Left colon (tissue), 2 donors: ENCODE measurements around the gene TMEM150C. TPM values are rescaled to one million over a fixed set of nuclear protein-coding genes. Genes with fewer than 3 reads are reported as not detected.

Experiments used
- ATAC-seq: fragments of 200-7000 bp; cut with Tn5 transposase; one replicate; pipeline ENCODE4 v1.9.1; 2020; ENCODE audit warnings: mild to moderate bottlenecking, moderate library complexity
- DNase-seq, 2 donors: peaks; one replicate each; pipeline ENCODE4 v3.0.0-alpha.2; 2020
- intact Hi-C, 2 donors: fragments of 100-400 bp; cut with DNase I in 1 of 2; cut with micrococcal nuclease in 1 of 2; formaldehyde crosslinking; loops; one replicate each; pipeline versions ENCODE4 v1.11.2 to v1.14.0; 2022; cut with DNase I, micrococcal nuclease
- total RNA-seq, 2 donors: library from RNA; stranded (reverse); fragmentation: NEBNext Ultra II Directional; extraction: Animal tissue kit (Norgen Biotek cat#: 25700); gene quantifications; one replicate each; pipeline ENCODE4 v1.2.1, GENCODE V29; 2021
- donor health status: DM: no; HTN: no; CAD: no.
- donor health status: DM: yes; HTN: yes; CAD: no.

TMEM150C gene
- total RNA-seq, 2 donors from 2014 or later, result 1.8 to 3.7 TPM

DNA sequence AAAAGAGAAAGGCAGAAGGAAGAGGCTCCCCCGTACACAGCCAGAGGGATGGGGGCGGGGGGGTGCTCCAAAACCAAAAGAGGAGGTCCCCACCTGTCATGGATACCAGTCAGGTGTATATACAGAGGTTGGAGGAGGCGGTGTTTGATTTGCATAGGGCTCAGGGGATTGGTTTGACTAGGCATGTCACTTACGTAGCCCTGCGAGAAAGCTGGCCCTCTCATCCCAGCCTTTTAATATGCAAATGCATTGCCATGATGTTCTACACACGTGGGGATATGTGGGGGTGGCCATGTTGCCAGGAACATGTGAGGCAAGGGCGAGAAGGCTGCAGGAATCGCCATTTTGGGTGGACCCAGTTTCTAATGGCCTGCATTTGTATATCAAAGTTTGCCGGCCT is 38.6 kb downstream of the TMEM150C start:
- DNase-seq (no peak), ATAC-seq (no peak)
- intact Hi-C loops, result no loop called here

DNA sequence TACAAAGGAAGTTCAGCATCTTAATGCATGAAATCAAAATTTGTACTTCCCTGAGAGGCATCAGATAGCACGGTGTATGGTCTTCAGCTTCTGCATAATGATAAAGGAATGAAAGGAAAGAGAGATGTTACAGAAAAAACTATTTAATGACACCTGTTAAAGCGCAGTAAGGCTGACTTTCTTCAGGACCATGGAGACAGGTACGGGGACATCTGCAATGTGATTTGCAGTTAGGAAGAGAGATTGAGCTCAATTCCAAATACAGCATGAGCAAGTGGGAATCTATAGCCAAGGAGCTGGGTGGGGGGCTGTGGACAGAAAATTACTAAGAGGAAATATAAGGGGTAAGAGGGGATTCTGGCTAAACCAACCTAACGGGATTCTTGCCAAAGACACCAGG is 39.3 kb downstream of the TMEM150C start:
- intact Hi-C loops, result no loop called here
- no peak for ATAC-seq
- DNase-seq, result no peak

DNA sequence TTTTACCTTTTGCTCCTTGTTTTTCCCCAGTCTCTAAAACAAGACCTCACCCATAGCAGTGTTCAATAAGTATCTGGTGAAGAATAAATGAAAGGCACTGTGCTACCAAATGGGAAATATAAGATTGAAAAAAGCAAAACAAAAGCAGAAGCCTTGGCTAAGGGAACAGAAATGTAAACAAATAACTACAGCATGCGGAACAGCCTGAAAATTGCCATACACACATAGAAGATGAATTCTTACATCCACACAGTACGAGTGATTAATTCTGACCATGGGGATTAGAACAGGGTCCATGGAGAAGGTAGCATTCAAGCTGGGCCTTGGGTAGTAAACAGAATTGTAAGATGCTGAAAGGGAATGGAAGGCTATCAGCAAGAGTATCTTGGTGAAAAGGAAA is 40.5 kb downstream of the TMEM150C start:
- no peak for DNase-seq
- intact Hi-C loops, result no loop called here
- no peak for ATAC-seq

DNA sequence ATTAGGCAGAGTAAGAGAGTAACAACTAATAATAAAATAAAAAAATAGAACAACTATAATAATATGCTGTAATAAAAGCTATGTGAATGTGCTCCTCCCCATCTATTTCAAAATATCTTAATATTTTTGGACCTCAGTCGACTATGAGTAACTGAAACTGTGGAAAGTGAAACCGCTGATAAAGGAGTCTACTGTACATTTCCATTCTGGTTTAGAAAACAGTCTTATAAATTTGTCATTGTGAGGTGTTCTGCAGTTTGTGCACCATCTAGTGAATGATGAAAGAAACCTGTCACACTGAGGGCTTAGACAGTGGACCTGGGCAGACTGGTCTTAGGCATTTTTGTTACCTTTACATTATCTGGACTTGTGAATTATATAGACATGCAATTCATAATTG is 42.0 kb downstream of the TMEM150C start:
- ATAC-seq, result no peak
- no peak for DNase-seq
- intact Hi-C loops, result no loop called here

DNA sequence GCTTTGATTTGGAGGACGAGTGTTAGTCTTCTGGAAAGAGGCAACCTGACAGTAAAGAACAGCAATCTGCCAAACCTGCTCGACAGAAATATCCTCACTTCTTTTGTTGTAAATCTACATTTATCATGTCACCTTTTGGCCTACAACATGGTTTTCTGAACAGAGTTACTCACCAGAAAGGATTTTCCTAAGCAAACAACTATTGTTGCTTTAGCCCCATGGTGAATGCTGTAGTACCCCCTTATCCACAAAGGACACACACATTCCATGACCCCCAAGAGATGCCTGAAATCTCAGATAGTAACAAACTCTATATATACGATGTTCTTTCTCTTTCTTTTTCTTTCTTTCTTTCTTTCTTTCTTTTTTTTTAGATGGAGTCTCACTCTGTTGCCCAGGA is 42.7 kb downstream of the TMEM150C start:
- intact Hi-C loops, result no loop called here
- no peak for DNase-seq
- ATAC-seq, result no peak

DNA sequence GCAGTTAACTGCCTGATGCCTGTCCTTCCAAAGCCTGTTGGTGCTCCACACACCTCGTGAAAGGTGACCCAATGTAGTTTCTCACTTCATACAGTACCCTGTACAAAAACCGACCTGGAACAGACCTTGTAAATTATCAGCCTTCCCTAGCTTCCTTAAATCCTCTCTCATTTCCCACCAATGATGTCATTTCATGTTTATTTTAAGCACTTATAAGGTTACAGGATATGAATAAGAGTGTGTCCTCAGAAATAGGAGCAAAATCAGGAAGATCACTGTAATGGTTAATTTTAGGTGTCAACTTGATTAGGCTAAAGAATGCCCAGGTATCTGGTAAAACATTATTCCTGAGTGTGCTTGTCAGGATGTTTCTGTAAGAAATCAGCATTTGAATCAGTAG is 44.7 kb downstream of the TMEM150C start:
- no peak for DNase-seq
- intact Hi-C loops, result no loop called here
- ATAC-seq, result no peak

DNA sequence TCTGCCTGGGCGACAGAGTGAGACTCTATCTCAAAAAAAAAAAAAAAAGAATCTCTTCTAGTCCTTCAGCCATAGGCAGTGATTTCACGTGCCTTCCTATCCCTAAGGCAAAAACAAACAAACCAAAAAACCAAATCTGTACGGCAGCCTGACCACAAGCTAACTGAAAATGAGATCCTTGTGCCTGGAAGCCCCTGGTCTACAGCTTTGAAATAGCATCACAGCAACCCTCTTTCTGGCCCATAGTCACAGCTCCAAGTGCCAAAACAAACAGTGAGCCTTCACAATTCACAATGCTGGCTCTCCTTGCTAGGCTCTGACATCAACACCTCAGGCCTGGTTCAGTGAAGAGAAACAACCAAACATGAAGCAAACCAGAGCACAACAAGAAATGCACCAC is 46.1 kb downstream of the TMEM150C start:
- intact Hi-C loops, result no loop called here
- no peak for DNase-seq
- ATAC-seq, result no peak

DNA sequence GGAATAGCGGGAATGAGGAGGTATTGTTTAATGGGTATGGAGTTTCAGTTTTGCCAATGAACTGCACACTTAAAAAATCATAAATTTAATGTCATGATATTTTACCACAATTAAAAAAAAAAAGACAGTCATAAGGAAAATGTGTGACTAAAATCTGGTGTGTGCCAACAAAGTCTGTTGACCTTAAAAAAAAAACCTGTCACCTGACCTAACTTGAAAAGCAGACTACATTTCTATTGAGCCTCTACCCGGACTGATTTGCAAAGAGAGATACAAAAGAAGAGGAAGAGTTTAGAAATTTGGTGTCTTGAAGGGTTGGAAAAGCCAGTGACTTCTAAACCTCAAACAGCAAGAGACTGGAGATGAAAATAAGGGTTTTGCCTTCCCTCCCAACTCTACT is 48.4 kb downstream of the TMEM150C start:
- intact Hi-C loops, result no loop called here
- ATAC-seq, result no peak
- DNase-seq, result no peak

DNA sequence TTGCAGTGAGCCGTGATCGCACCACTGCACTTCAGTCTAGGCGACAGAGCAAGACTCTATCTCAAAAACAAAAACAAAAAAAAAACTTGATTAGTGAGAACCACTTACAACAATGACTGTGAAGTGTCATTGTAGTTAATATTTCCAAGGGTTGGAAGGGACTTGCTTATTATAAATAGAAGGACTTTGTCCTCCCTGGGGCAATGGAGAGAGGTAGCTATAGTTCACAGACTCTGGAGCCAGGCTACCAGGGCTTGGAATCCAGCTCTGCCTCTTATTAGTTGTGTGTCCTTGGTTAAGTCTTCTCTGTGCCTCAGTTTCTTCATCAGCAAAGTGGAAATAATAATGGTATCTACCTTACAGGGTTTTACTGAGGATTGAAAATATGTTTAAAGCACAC is 51.6 kb downstream of the TMEM150C start:
- ATAC-seq (no peak), DNase-seq (no peak)
- intact Hi-C loops, result no loop called here

DNA sequence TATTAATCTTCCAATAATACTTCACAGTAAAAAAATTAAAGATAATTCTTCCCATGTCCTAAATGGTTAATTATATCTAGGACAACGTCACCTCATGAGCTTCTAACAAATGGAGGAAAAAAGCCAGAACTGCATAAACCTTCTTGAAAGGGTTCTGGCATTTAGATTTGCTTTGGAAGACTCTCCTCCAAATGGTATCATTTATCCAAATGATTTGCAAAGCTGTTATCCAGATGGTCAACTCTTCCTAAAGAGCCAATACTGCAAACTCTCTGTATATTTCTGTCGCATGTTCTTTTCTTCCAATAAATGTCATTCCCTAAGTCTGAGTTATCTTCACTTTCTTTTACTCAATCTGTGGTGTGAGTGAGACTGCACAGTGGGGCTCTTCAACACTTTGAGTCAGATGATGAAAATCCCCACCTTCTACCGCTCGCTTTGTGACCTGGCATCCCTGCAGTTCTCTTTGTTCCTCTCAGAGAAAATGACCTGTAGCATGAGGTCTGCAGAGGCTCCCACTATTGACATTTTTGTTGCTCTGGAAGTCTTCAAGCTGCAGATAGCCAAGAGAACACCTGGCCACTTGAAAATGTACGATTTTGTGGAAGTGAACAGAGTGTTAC is 52.9 kb downstream of the TMEM150C start:
- ATAC-seq (no peak), DNase-seq (no peak)
- intact Hi-C loops, result no loop called here

DNA sequence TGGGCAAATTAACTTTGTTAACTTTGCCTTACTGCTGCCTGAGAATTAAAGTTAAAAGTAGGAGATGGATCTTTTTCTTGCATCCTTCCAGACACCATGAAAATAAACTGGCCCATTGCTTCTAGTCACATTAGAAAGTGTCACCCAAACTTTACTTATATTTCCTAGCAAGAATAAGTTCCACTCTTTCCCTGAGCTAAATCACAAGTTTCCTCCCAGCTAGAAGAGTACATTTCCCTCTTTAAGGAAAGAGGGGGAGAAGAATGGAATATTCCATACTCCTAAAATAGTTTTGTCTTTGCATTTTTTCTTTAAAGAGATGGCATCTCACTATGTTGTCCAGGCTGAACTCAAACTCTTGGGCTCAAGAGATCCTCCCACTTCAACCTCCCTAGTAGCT is 53.8 kb downstream of the TMEM150C start:
- intact Hi-C loops, result no loop called here
- no peak for ATAC-seq
- DNase-seq, result no peak

DNA sequence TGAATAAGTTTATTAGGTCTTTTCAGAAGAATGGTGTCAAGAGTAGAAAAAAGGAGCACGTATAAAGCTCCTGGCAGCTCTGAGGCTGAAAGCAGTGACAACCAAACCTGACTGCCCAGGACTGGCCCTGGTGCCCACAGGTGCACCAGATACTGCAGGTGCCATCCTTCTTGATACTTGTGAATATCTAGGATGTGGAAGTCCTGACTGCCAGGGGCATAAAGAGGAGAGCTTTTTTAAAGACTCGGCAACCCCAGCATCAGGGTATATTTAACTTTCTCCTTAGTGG is 60.7 kb downstream of the TMEM150C start:
- intact Hi-C loops, result no loop called here
- DNase-seq (no peak), ATAC-seq (no peak)

DNA sequence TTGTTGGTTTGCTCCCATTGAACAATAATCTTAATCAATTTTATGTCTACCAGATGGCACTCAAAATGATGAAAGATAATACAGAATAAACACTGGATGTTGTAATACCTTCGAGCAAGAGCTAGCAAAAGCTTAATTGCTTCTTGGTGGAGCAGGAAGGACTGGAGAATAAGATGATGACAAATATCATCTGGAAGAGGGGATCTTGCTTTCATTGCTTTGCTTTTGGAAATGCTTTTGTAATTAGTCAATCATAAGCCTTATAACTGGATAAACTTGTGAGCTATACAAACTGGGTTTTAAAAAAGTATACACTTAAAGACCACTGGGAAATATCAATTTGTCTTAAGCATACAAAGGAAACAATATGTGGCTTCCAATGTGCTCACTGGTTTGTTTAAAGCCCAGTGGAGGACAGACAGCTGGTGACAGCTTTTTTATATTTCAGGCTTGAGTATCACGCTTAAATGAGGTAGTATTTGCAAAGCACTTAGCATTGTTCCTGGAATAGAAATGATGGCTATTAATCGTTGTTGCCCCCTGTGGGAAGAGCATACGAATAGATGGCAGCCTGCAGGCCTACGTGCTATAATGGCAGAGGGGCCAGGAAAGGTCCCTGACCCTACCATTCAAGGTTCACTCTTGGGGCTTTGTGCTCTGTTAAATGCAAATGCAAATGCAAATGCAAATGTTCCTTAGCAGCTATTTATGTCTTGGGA is 61.2 kb downstream of the TMEM150C start:
- DNase-seq (no peak), ATAC-seq (no peak)
- intact Hi-C loops, result no loop called here

DNA sequence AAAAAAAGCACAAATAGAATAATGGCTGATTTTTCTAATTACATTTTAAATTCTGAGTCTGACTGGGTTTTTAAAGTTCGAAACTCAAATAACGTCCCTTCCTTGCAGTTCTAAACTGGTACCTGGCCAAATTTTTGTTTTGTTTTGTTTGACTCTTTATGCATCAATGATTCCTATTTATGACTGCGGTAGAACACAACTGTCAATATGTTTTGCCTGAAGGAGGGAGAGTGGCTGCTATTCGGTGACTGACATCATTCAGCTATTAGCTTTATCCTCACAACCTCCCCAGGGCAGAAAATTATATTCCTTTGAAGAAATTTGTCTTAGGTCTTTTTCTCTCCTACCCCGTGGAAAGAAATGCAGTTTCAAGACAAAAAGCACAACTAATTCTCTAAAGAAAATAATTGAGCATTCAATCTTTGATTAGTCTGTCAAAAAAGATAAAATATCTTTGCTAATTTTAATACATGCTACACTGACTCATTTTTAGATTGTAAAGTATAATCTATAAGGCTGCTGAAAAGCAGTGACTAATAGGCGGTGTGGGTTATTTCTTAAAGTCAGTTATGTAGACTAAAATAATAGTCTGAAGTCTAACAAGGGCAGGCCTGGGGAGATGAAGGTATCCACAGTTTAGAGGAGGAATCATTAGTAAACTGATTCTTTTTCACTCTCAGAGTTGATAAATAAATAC is 61.9 kb downstream of the TMEM150C start:
- DNase-seq (no peak), ATAC-seq (no peak)
- intact Hi-C loops, result no loop called here

DNA sequence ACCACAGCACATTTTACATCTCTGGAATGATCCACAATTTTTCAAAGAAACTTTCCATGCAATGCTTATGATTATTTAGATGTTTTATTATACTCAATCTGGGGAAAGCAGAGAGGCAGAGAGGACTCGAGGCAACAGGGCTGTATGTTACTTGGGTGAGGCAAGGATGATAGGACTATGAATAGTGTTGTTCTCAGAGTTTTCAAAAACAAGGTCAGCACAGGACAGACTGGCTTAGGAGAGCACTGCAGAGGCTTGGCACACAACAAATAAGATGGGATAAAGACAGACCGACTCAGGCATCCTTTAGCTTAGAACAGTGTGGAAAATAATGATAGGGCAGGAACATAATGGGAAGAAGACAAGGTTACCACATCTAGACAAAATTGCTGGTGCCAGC is 65.4 kb downstream of the TMEM150C start:
- ATAC-seq (no peak), DNase-seq (no peak)
- intact Hi-C loops, result no loop called here

DNA sequence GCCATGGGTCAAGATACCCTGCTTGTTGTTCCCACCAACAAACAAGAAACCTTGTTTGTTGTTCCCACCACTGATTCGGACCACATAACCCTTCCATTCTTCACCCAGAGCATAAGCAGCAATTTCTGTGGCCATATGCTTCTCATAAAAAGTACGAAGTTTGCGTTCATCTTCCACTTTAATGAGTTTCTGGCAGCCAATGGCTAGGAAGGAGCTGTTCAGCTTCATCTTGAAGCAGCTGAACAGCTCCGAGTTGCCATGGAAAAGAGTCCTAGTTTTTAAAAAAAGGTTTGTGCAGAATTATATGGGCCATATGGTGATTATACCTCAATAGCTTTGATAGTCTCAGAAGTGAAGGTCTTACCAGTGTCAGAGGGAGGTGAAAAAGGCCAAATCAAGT is 66.1 kb downstream of the TMEM150C start:
- no peak for ATAC-seq

DNA sequence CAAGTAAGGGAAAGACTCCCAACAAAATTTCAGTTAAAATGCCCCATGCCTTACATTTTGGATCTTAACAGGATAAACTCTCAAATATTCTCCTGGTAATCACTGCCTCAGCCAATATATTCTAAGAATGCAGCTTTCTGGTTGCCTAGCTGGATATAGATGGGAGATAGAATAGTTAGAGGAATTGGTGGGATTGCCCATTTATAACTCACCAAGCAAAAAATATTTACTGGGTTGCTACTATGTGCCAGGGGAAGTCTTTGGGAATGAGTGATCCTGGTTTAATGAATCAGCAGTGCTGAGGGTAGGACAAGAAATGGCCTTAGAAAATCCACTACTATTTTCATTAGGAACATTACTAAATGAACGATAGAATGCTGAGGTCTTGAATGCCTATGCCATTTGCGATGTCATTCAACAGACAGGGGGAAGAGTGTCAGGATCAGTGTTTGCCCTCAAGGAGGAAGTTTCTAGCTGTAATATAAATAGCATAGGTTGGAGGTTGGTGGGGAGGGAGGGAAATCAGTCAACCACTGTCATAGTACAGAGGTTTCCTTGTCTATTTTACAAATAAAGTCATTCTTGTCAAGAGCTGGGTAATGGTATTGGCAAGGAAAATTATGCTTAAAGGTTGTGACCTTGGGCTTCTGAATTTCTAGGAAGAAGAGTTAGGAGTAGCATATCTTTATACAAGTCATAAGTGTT is 67.9 kb downstream of the TMEM150C start:
- intact Hi-C loops, result no loop called here
- no peak for DNase-seq

More for the DNA sequence above, 66.1 kb downstream of the TMEM150C start:
- intact Hi-C loops, result no loop called here
- DNase-seq, result no peak

DNA sequence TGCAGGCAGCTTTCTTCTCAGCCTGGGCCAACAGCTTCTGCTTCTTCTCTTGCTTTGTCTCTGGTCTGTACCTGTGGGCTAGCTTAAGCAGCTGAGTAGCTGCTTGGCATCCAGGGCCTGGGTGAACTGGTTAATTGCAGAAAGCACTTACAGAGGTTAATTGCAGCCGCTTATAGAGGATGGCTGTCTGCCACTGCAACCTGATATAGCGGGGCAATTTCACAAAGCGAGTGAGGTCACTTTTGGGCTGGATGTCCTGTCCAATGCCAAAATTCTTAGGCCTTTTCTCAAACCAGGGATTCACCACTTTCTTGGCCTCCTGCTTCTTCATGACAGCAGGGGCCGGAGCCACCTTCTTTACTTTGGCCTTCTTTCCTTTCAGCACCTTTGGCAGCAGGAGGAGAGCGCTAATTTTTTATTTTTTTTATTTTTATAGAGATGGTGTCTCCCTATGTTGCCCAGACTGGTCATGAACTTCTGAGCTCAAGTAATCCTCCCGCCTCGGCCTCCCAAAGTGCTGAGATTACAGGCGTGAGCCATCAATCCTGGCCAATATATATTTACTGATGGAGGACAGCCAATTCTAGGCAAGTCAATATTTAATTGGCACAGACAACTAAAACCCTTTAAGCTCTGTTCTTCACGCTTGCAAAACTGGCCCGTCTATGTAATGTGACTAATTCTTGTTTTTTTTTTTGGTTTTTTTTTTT is 70.4 kb downstream of the TMEM150C start:
- intact Hi-C loops, result no loop called here
- DNase-seq (no peak), ATAC-seq (peak; percentile 48)

More for the DNA sequence above, 67.9 kb downstream of the TMEM150C start:
- ATAC-seq, result peak; percentile 30

DNA sequence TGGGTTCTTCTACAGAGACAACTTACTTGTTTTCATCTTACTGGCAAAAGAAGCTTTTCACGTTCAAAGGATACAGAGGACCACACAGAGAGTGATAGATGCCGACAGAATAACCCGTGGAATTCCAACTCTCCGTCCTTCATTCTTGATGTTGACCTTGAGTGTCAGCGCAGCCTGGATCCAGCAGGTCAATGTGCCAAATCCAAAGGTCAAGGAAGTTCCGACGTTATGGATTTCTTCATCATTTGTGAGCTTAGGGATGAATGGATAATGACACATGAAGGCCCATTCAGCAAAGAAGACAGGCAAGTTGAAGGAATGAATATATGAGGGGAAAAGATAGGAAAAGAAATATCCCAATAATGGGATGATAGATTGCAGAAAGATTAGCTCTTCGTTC is 71.8 kb downstream of the TMEM150C start:
- intact Hi-C loops, result no loop called here
- no peak for ATAC-seq
- no peak for DNase-seq
